GM21825 (cell line): ENCODE results near the gene UVSSA.

Experiments used
- ATAC-seq: cut with Tn5 transposase; IDR thresholded peaks from one replicate; pipeline ENCODE4 v1.9.1; 2021; ENCODE audit warnings: mild to moderate bottlenecking, moderate library complexity; ENCODE audit not compliant: unreplicated experiment

The UVSSA gene

GRCh38 chr4:1404573-1405253 lies 57.7 kb downstream of the UVSSA start:
- ATAC-seq, result no peak

GRCh38 chr4:1405254-1405635 lies 58.2 kb downstream of the UVSSA start:
- no peak for ATAC-seq

- no peak for ATAC-seq
Measured at GRCh38 chr4:1405636-1406393, 58.8 kb downstream of the UVSSA start.

- ATAC-seq, result no peak
Measured at GRCh38 chr4:1406394-1406980, 59.5 kb downstream of the UVSSA start, which contains the start of gene NKX1-1. Gene NKX1-1 (minus strand): TSS chr4:1406442. CDS start chr4:1406442, 0 bp downstream.

- ATAC-seq, result no peak
Measured at GRCh38 chr4:1406981-1407656, 60.1 kb downstream of the UVSSA start.

GRCh38 chr4:1407657-1408333 lies 60.8 kb downstream of the UVSSA start:
- no peak for ATAC-seq

GRCh38 chr4:1408418-1408817 lies 61.4 kb downstream of the UVSSA start:
- ATAC-seq, result no peak

GRCh38 chr4:1409079-1409478 lies 62.1 kb downstream of the UVSSA start:
- no peak for ATAC-seq

GRCh38 chr4:1409491-1410425 lies 62.8 kb downstream of the UVSSA start:
- ATAC-seq, result no peak

GRCh38 chr4:1410491-1411325 lies 63.7 kb downstream of the UVSSA start:
- ATAC-seq, result no peak

- ATAC-seq, result no peak
Measured at GRCh38 chr4:1411436-1412375, 64.7 kb downstream of the UVSSA start.

GRCh38 chr4:1412376-1413203 lies 65.6 kb downstream of the UVSSA start:
- no peak for ATAC-seq

- ATAC-seq, result no peak
Measured at GRCh38 chr4:1413204-1413663, 66.2 kb downstream of the UVSSA start.

- no peak for ATAC-seq
Measured at GRCh38 chr4:1413687-1414479, 66.9 kb downstream of the UVSSA start.

GRCh38 chr4:1414831-1415680 lies 68.0 kb downstream of the UVSSA start:
- no peak for ATAC-seq
